ENCODE data around the gene PHKG2. TPM values are rescaled to one million over a fixed set of nuclear protein-coding genes. Genes with fewer than 3 reads are reported as not detected.

PHKG2 gene
- polyA plus RNA-seq, 1 donor (not counting 4 experiments of a cell fraction or from before 2014, with no cell fraction given): 31.8 TPM

DNA sequence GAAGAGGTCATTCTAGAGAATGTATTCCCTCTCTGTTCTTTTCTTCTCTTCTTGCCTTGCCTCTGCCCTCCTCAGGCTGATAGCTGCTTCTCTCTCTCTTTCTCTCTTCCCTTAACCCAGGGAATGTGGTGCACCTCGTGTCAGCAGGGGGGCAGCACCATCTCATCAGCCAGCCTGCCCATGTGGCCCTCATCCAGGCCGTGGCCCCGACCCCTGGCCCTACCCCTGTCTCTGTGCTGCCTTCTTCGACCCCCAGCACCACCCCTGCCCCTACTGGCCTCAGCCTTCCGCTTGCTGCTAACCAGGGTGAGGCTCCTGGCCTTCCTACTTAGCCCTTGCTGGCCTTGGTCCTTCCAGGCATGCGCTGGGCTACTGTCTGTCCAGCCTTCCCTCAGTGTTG, 25.8 kb upstream of the PHKG2 start:
- no peaks in the 10 kb centered on the region for H3K27me3 ChIP-seq (ENCODE audit: control insufficient read depth, extremely low read depth, insufficient read depth, low read length)
- no peaks in the 10 kb centered on the region for H3K9me3 ChIP-seq (ENCODE audit: control insufficient read depth, low read depth, low read length)
- no peaks in the 10 kb centered on the region for H4K20me1 ChIP-seq (ENCODE audit: control insufficient read depth, extremely low read depth, insufficient read depth, low read length)
- no peak overlapping the region for H3K4me2 ChIP-seq (ENCODE audit: control insufficient read depth, extremely low read depth, insufficient read depth, low read depth, low read length)
- H3K27ac ChIP-seq (ENCODE audit: control insufficient read depth, insufficient read depth, low read length): no peak overlapping the region
- dilution Hi-C loops (cut with MboI; ENCODE audit: extremely low pct_ligation_motif_present, low sequenced_read_pairs): no loop called here
- no peak for TF ChIP-seq EZH2 (IDR thresholded peaks at IDR 0.05; ENCODE audit: low read length)
- TF ChIP-seq, protein P1, sequence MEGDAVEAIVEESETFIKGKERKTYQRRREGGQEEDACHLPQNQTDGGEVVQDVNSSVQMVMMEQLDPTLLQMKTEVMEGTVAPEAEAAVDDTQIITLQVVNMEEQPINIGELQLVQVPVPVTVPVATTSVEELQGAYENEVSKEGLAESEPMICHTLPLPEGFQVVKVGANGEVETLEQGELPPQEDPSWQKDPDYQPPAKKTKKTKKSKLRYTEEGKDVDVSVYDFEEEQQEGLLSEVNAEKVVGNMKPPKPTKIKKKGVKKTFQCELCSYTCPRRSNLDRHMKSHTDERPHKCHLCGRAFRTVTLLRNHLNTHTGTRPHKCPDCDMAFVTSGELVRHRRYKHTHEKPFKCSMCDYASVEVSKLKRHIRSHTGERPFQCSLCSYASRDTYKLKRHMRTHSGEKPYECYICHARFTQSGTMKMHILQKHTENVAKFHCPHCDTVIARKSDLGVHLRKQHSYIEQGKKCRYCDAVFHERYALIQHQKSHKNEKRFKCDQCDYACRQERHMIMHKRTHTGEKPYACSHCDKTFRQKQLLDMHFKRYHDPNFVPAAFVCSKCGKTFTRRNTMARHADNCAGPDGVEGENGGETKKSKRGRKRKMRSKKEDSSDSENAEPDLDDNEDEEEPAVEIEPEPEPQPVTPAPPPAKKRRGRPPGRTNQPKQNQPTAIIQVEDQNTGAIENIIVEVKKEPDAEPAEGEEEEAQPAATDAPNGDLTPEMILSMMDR (optimal IDR thresholded peaks at IDR 0.05 in 1 of 3, IDR thresholded peaks at IDR 0.05 in 1 of 3, conservative IDR thresholded peaks at IDR 0.05 in 1 of 3; ENCODE audit: extremely low read depth in 1 of 3, insufficient read depth in 2 of 3, low read length in 3 of 3): peak; percentile 7 to 39 (median 10)
- H3K4me1 ChIP-seq (ENCODE audit: control insufficient read depth, extremely low read depth, insufficient read depth, low read length): no peaks in the 10 kb centered on the region
- H3K36me3 ChIP-seq (ENCODE audit: control insufficient read depth in 2 of 2, extremely low read depth in 1 of 2, insufficient read depth in 2 of 2, low read length in 2 of 2): peaks cover 48 to 55% of the 10 kb centered on the region in 2 experiments
- FAIRE-seq (no peak), DNase-seq (ENCODE audit: low read depth, low spot score) (no peak)
- H3K79me2 ChIP-seq (ENCODE audit: control insufficient read depth, insufficient read depth, low read length): peaks cover 47% of the 10 kb centered on the region
- H3K9ac ChIP-seq (ENCODE audit: control insufficient read depth, extremely low read depth, insufficient read depth, low read length): no peak overlapping the region
- no peak overlapping the region for H3K4me3 ChIP-seq (ENCODE audit: control insufficient read depth in 2 of 3, extremely low read depth in 1 of 3, insufficient read depth in 2 of 3, low read depth in 1 of 3, low read length in 3 of 3)
- no peaks in the 10 kb centered on the region for H3K9me1 ChIP-seq (ENCODE audit: control insufficient read depth, extremely low read depth, insufficient read depth, low read length)
- no peak overlapping the region for H2AFZ ChIP-seq (ENCODE audit: control insufficient read depth, low read length)

DNA sequence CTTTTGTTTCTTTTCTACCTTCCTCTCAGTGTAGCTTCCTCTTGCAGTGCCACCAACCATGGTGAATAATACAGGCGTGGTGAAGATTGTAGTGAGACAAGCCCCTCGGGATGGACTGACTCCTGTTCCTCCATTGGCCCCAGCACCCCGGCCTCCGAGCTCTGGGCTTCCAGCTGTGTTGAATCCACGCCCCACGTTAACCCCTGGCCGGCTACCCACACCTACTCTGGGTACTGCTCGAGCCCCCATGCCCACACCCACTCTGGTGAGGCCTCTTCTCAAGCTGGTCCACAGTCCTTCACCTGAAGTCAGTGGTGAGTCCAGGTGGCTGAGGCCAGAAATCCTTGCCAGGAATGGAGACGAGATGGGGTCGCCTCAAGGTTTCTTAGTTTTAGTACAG, 25.3 kb upstream of the PHKG2 start:
- no peaks in the 10 kb centered on the region for H3K4me1 ChIP-seq (ENCODE audit: control insufficient read depth, extremely low read depth, insufficient read depth, low read length)
- H3K27me3 ChIP-seq (ENCODE audit: control insufficient read depth, extremely low read depth, insufficient read depth, low read length): no peaks in the 10 kb centered on the region
- no peaks in the 10 kb centered on the region for H3K9me3 ChIP-seq (ENCODE audit: control insufficient read depth, low read depth, low read length)
- H2AFZ ChIP-seq (ENCODE audit: control insufficient read depth, low read length): no peak overlapping the region
- H3K36me3 ChIP-seq (ENCODE audit: control insufficient read depth in 2 of 2, extremely low read depth in 1 of 2, insufficient read depth in 2 of 2, low read length in 2 of 2): peaks cover 50 to 53% of the 10 kb centered on the region in 2 experiments
- no peak overlapping the region for H3K27ac ChIP-seq (ENCODE audit: control insufficient read depth, insufficient read depth, low read length)
- TF ChIP-seq EZH2 (IDR thresholded peaks at IDR 0.05; ENCODE audit: low read length): no peak
- TF ChIP-seq, protein P1 (optimal IDR thresholded peaks at IDR 0.05 in 1 of 3, IDR thresholded peaks at IDR 0.05 in 1 of 3, conservative IDR thresholded peaks at IDR 0.05 in 1 of 3; ENCODE audit: extremely low read depth in 1 of 3, insufficient read depth in 2 of 3, low read length in 3 of 3): no peak
- H3K4me3 ChIP-seq (ENCODE audit: control insufficient read depth in 2 of 3, extremely low read depth in 1 of 3, insufficient read depth in 2 of 3, low read depth in 1 of 3, low read length in 3 of 3): no peak overlapping the region
- dilution Hi-C loops (cut with MboI; ENCODE audit: extremely low pct_ligation_motif_present, low sequenced_read_pairs): no loop called here
- no peak for DNase-seq (ENCODE audit: low read depth, low spot score)
- no peaks in the 10 kb centered on the region for H3K9me1 ChIP-seq (ENCODE audit: control insufficient read depth, extremely low read depth, insufficient read depth, low read length)
- H3K4me2 ChIP-seq (ENCODE audit: control insufficient read depth, extremely low read depth, insufficient read depth, low read depth, low read length): no peak overlapping the region
- H4K20me1 ChIP-seq (ENCODE audit: control insufficient read depth, extremely low read depth, insufficient read depth, low read length): no peaks in the 10 kb centered on the region
- H3K79me2 ChIP-seq (ENCODE audit: control insufficient read depth, insufficient read depth, low read length): peaks cover 45% of the 10 kb centered on the region
- no peak overlapping the region for H3K9ac ChIP-seq (ENCODE audit: control insufficient read depth, extremely low read depth, insufficient read depth, low read length)
- no peak for FAIRE-seq

Measured in keratinocyte (primary cell).